Measurements from ENCODE around the gene FER1L5.
"Not testable (repeated sequence)": the region's sequence is repeated elsewhere in the genome, so short reads cannot be mapped to it uniquely, and the experiment has no call there.

Gene FER1L5

DNA sequence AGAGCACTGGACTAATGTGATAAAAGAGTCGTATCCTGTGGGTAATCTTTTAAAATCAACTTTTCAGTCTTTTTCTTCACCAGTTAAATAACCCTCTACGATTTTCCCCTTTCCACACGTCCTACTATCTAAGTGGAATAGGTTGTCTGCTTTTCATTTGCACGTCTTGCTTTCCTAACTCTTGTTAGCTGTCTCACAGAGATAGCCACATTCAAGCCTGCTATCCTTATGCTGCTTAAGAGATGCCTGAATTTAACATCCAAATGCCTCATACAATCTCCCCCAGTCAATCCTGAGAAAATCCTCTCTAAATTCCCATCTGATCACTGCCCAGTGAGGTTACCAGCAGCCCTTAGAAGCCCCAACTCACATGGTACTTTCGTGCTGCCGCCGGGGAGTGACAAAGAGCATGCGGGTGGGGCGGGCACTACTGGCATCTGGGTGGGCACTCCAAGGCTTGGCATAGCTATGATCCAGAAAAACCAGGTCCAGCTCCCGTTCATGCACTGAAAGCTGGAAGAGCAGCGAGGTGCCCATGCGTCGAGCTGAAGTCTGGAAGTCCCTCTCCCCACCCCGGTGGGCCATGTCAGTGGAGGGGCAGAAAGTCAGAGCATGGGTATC, 5.9 kb upstream of the FER1L5 start:
- no peak for DNase-seq (ENCODE audit: low spot score)

DNA sequence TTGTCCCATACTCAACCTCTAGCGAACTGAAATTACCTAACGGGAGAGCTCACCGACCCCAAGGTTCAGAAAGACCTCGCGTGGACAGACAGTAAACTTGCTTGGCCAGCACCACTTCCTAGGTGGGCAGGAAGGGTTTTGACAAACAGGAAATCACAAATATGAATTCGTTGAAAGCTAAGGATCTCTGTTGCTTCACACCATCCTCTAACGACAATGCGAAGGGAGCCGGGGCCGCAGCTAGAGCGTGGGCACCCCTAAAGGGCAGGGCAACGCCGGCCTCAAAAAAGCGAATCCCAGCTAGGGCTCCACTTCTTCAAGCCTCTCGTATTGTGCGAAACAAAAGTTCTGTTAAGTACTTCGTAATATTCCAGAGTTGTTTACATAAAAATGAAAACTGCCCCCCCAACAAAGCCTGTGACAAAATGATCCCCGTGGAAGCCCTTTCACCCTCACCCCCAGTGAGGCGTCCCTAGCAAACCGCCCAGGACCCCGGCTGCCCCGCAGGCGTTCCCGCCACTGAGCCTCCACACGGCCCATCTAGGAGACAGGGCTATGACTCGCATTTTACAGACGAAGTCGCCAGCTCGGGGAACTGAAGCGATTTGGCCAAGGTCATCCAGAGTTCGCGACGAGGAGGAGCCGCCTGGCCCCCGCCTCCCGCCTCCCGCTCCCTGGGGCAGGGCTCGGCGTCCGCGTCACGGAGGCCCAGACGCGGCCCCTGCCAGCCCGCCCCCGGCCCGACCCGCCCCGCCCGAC, 5.0 kb upstream of the FER1L5 start:
- peak; percentile 66 for DNase-seq (ENCODE audit: low spot score)

DNA sequence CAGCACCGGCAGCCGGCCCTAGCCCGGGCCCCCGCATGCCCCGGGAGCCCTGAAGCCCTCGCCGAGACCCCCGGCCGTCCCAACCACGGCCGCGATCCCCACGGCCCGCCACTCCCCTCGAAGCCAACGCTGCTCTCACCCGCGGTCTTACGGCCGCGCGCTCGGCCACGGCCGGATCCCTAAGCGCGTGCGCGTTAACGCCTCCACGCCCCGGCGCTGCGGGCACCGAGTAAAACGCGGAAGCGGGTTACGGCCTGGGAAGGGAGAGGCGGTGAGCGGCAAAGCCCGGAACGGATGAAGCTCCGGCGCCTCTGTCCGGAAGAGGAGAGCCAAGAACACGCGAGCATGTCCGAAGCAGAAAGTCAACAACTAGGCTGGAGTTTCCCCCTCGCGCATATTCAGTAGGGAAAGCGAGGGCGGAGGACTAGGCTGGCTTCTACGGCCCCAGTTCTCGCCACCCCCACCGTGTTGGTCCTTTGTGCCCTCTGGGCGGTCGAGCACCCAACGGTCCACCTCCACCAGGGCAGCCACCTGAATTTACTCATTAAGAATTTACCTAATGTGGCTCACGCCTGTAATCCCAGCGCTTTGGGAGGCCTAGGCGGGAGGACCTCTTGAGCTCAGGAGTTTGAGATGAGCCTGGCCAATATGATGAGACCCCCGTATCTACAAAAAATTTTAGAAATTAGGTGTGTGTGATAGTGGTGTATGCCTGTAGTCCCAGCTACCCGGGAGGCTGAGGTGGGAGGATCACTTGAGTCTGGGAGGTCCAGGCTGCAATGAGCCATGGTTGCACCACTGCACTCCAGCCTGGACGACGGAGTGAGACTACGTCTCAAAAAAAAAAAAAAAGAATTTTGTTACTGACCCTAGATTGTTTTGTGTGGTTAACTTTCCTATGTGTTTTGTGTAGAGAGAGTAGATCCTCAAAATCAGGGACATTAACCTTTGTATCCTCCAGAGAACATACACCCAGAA, 4.1 kb upstream of the FER1L5 start, which contains the start of gene KANSL3:
TSS of gene KANSL3 (minus strand) at position 169 of the 978 bp plus-strand sequence. CDS start 1,177 bp downstream, outside the sequence.
- DNase-seq (ENCODE audit: low spot score) = peak; percentile 80

DNA sequence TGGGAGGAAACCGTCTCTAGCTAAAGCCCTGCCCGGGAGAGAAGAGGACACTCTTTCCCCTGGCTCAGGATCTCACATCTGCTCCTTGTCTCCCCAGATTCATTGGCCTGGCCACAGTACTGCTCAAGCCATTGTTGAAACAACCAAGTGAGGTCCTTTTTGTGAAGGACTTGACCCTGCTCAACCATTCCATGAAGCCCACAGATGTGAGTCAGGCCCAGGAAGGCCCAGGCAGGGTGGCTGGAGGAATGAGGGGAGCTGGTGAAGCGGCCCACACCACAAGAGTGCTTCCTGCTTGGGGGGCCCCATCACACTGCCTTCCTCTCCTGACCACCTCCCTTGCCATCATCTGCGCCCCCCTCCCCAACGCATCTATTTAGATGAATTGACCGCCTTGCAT, 5.1 kb downstream of the FER1L5 start:
- DNase-seq (ENCODE audit: low spot score) = no peak

DNA sequence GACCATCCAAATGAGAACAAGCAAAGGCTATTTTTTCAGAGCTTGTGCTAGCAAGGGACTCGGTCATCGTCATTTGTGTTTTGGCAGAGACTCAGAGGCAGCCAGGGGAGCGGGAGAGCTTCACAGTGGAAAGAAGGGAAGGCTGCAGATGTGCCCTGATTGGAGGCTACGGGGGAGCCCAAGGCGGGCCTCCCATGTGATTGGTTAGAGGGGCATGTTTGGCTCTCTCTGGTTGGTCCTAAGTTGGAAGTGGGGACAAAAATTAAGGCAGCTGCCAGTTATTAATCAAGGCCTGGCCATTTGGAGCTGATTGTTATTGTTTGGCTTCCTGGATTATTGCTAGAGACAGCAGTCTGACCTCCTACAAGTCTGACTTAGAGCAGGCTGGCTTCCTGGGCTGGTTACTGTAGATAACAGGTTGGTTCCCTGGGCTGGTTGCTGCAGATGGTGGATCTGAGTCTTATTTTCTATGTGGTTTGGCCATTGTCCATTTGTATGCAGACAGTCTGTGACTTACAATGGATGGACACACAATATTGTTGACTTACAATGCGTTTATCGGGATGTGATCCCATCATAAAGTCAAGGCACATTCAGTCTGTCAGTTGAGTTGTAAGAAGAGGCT, 5.9 kb downstream of the FER1L5 start:
- no peak for DNase-seq (ENCODE audit: low spot score)

DNA sequence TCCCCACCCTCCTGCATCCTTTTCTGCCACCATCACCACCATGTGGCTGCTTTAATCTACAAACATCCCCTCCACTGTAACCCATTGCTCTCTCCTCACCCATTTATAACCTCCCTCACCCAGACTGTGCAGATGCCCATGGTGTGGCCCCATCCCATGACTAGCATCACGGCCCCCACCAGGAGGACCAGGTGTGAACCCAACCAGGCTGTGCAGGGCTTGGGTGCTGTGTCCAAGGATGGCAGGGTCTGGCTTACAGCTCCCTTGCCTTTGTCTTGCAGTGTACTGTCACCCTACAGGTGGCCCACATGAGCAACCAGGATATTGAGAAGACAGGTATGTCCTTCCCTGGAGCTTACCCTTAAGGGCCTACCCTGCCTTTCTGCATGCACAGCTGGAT, 6.8 kb downstream of the FER1L5 start:
- no peak for DNase-seq (ENCODE audit: low spot score)

DNA sequence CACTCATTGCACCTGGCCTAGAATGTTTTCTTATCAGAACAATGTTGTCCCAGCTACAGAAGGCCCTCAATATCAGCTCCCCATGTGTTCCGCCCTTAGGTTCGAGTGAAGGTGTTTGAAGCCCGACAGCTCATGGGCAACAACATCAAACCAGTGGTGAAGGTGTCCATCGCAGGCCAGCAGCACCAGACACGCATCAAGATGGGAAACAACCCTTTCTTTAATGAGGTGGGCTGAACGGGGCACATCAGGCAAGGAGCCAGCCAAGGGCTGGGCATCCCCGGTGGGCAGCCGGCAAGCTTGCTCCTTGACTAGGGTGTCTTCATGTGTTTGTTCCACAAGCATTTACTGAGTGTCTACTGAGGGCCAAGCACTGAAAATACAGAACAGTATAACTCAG, 9.2 kb downstream of the FER1L5 start:
- DNase-seq (ENCODE audit: low spot score) = no peak

DNA sequence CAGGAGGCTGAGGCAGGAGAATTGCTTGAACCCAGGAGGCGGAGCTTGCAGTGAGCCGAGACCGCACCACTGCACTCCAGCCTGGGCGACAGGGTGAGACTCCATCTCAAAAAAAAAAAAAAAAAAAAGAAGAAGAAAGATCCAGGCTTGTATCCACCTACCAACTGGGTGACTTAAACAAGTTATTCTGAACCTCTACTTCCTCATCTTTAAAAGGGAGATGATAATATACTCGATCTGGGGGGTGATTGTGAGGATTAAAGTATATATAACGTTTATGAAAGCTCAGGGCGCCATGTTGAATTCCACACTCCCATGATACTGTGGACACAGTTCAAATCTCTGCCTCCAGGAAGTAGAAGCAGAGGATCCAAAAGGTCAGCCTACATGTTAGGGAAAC, 12.2 kb downstream of the FER1L5 start:
- not testable (repeated sequence) for DNase-seq (ENCODE audit: low spot score)

DNA sequence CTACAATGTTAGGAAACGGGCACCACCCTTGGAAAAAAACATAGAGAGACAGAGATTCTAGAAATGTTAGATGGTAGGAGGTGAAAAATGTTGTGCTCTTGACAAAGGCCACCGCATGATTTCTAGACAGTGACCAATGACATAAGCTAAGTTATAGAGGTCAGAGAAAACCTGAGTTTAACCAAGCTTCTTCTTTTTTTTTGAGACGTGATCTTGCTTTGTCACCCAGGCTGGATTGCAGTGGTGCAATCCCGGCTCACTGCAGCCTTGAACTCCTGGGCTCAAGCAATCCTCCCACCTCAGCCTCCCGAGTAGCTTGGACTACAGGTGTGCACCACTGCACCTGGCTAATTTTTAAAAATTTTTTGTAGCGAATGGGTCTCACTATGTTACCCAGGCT, 13.0 kb downstream of the FER1L5 start:
- DNase-seq (ENCODE audit: low spot score) = no peak

DNA sequence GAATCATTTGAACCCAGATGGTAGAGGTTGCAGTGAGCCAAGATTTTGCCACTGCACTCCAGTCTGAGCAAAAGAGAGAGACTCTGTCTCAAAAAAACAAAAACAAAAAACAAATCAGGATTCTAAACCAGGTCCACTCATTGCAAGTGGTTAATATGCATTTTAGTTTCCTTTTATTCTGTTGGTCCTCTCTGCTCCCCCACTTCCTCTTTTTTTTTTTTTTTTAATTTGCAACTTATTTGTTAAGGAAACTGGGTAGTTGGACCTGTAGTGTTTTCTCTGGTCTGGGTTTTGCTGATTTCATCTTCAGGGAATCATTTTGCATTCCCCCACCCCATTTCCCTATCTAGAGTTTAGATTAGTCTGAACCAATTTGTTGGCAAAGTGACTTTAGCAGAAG, 14.0 kb downstream of the FER1L5 start:
- DNase-seq (ENCODE audit: low spot score) = no peak

DNA sequence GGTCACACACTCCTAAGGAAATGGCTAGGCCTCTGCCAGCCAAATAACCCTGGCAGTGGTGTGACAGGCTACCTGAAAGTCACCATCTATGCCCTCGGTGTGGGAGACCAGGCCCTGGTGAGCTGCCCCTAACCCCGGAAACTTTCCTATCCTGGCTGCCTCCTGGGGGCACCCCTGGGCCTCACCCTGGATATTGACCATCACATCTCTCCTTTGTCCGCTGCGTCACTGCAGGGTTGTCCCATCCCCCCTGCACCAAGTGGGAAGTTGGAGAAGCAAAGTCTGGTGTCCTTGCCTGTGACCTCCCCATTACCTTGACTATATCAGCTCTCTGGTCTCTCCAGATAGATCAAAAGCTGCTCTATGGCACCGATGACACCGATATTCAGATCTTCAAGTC, 18.8 kb downstream of the FER1L5 start:
- DNase-seq (ENCODE audit: low spot score) = no peak

DNA sequence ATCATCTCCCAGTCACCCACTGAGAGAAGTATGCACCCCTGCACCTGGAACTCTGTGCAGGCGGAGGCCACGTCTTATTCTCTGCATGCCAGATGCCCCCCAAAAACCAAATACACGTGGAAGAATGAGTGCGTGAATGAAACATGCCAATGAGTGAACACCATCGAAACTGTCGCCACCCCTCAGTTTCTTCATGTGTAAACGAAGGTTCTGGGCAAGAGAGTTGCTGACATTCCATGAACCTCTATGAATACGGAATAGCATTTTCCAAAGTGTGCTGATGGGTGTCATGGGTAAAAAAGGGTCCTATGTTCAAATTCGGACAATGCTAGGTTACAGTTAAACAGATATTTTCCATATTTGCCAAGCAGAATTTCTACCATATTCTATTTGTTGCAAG, 19.8 kb downstream of the FER1L5 start:
- no peak for DNase-seq (ENCODE audit: low spot score)

DNA sequence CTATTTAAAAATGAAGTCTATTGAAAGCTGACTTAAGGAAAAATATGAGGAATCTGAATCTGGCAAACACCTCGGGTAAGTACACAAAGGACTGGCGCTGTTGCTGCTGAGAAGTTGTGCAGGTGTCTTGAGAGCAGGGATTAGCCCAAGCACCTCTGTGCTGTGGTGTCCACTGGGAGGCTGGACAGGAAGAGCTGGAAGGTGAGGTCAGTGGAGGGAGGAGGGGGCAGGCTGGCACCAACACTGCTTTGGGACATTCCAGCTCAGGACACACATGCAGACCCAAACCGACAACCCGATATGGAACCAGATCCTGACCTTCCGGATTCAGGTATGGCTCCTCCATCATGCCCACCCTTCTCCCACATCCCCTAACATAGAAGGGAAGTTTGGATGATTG, 20.6 kb downstream of the FER1L5 start:
- DNase-seq (ENCODE audit: low spot score) = no peak

DNA sequence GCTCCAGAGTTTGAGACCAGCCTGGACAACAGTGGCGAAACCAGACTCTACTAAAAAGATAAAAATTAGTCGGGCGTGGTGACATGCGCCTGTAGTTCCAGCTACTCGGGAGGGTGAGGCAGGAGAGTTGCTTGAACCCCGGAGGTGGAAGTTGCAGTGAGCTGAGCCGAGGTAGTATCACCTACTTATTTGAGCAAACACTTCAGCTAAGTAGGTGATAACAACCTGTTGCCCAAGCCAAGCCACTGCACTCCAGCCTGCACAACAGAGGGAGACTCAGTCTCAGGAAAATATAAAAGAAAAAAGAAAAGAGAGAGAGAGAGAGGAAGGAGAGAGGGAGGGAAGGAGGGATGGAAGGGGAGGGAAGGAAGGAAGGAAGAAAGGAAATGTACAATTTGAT, 21.3 kb downstream of the FER1L5 start:
- no peak for DNase-seq (ENCODE audit: low spot score)

DNA sequence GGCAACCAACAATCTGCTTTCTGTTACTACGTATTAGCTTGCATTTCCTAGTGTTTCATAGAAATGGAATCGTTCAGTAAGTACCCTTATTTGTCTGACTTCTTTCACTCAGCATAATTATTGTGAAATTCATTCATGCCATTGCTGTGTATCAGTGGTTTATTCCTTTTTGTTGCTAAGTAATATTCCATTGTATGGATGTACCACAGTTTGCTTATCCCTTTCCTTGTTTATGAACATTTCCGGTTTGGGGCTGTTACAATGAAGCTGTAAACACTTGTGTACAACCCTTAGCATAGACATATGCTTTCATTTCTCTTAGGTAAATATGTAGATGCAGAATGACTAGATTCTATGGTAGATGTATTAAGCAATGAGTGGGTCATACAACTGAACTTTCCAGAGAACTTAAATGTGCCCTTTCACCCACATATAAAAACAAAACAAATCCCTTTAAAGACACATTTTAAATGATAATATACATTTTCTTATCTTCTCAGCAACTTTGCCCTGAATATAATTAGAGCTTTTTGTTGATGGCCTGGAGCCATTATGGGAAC, 21.9 kb downstream of the FER1L5 start:
- no peak for DNase-seq (ENCODE audit: low spot score)

DNA sequence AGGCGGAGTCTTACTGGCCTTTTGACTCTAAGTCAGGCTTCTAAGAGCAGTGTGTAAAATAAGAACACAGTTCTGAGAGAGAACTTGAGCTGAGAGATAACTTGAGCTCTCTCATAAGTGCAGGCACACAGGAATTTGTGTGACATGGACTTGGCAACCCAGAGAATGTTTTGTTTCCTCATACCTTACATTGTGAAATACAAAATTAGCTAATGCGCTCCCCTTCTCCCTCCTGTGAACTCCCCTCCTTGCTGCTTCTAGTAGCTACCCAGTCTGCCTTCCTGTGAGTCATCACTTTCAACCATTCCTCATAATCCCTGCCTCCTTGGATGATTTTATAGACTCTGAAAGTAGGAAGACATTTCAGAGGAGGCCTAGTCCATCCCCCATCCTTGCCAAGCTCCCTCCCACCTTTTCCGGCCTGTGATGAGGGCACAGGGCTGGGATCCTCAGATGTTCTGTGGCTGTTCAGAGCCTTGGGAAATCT, 22.6 kb downstream of the FER1L5 start:
- no peak for DNase-seq (ENCODE audit: low spot score)

DNA sequence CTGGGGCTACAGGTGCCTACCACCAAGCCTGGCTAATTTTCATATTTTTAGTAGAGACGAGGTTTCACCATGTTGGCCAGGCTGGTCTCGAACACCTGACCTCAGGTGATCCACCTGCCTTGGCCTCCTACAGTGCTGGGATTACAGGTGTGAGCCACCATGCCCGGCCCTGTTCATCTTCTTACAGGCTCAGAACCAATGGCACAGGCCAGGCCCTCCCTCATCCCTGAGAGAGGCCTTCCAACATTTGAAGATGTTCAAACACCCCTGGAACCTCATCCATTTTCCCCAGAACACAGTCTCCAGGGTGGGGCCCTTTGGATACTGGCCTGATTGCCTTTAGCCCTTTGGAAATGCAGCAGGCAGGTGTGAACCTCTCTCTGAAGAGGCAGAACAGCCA, 23.2 kb downstream of the FER1L5 start:
- not testable (repeated sequence) for DNase-seq (ENCODE audit: low spot score)

DNA sequence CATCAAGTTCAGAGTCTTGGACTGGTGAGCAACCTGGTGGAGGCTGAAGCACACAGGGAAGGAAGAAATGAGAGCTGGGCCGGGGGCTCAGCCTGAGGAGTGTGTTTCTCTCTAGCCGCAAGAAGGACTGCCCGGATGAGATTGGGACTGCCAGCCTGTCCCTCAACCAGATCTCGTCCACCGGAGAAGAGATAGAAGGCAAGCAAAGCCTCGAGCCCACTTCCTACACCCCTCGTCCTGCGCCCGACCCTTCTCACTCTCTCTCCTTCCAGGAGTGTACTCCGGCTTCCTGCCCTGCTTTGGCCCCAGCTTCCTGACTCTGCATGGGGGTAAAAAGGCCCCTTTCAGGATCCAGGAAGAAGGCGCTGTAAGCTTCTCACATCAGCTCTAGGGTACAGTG, 26.2 kb downstream of the FER1L5 start:
- no peak for DNase-seq (ENCODE audit: low spot score)

DNA sequence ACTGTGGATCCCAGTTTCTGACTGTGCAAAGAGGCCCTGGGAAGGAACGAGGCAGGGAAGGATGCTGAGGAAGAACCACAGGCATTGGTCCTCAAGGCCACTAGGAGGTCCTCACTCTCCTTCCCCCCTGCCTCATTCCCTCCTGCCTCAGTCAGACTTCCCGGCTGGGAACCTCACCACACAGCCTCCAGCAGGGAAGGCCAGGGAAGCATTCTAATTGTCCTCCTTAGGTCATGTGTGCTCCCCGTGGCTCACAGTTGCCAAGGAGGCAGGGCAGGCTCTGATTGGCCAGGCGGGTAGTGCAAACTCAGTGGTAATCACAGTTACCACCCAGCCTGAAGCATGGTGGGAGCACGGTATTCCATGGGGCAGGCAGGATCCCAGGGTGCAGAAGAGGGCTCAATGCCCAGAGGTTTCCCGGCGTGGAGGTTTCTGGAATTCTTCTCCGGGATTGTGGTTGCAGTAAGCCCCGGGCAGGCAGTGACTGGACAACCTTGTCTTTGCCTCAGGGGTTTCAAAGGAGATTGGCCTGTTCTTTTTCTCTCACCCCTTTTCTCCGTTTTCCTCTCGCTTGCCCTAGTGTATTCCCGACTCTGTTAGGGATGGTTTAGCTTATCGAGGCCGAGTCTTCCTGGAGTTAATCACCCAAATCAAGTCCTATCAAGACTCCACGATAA, 27.1 kb downstream of the FER1L5 start:
- DNase-seq (ENCODE audit: low spot score) = no peak

DNA sequence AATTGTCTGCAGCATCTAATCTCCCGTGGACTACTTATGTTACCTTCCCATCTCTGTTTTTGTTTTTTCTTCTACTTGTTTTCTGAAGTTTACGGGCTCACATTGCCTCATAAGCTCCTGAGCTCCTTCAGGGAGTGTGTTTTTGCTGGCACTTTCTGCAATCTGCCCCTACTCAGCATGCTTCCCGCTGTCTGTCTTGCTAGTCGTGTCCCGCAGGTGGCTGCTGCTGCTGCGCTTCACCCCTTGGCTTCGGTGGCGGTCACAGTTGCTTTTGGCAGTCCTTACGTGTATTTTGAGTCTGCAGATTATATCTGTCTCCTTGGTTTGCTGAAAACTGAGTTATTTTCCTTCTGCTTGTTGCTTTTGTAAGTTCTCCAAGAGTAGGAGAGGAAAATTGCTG, 37.3 kb downstream of the FER1L5 start:
- DNase-seq (ENCODE audit: low spot score) = no peak

DNA sequence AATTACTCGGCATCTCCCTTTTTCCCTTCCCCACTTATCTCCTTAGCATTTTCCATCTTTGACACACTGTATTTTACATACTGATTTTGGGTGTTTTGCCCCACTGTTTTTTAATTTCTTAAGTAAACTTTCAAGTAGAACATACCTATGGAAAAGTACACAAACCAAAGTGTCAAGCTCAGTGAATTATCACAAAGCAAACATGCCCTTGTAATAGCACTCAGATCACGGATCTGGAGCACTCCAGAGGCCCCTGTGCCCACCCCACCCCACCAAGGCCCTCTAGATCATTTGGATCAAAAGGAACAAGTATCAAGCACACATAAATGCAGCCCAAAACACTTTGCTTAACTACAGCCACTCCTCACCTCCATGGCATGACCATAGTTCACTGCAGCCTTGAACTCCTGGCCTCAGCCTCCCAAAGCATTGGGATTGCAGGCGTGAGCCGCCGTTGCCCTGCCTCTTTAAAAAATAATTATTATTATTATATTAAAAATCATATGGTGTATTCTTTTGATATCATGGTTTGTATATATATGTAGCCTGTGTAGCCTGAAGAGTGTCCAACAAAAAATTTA, 38.1 kb downstream of the FER1L5 start:
- DNase-seq (ENCODE audit: low spot score) = no peak
